ENCODE measurements around the gene AGAP1.

Gene AGAP1

GRCh38 chr2:236033462-236033861 is 539.6 kb downstream of the AGAP1 start:
- DNase-seq = no peak

GRCh38 chr2:236034974-236035373 is 541.1 kb downstream of the AGAP1 start:
- no peak for DNase-seq

GRCh38 chr2:236036045-236036444 is 542.2 kb downstream of the AGAP1 start:
- DNase-seq = no peak

GRCh38 chr2:236038096-236038495 is 544.3 kb downstream of the AGAP1 start:
- no peak for DNase-seq

GRCh38 chr2:236040600-236041328 is 546.9 kb downstream of the AGAP1 start:
- no peak for DNase-seq

- DNase-seq = no peak
Measured at GRCh38 chr2:236041616-236042015, 547.8 kb downstream of the AGAP1 start.

- DNase-seq = no peak
Measured at GRCh38 chr2:236042087-236042486, 548.2 kb downstream of the AGAP1 start.

GRCh38 chr2:236044191-236044590 is 550.3 kb downstream of the AGAP1 start:
- no peak for DNase-seq

- no peak for DNase-seq
Measured at GRCh38 chr2:236045251-236046235, 551.7 kb downstream of the AGAP1 start.

GRCh38 chr2:236046715-236047114 is 552.9 kb downstream of the AGAP1 start:
- DNase-seq = no peak

- no peak for DNase-seq
Measured at GRCh38 chr2:236047176-236047575, 553.3 kb downstream of the AGAP1 start.

GRCh38 chr2:236047886-236048540 is 554.2 kb downstream of the AGAP1 start:
- DNase-seq = no peak

- DNase-seq = no peak
Measured at GRCh38 chr2:236049981-236050380, 556.1 kb downstream of the AGAP1 start.

GRCh38 chr2:236051351-236051750 is 557.5 kb downstream of the AGAP1 start:
- DNase-seq = no peak

- no peak for DNase-seq
Measured at GRCh38 chr2:236051806-236052205, 558.0 kb downstream of the AGAP1 start.

- DNase-seq = no peak
Measured at GRCh38 chr2:236052206-236052605, 558.4 kb downstream of the AGAP1 start.

GRCh38 chr2:236052926-236053821 is 559.3 kb downstream of the AGAP1 start:
- no peak for DNase-seq

- DNase-seq = no peak
Measured at GRCh38 chr2:236054125-236054524, 560.3 kb downstream of the AGAP1 start.

GRCh38 chr2:236054621-236055305 is 560.9 kb downstream of the AGAP1 start:
- no peak for DNase-seq

- no peak for DNase-seq
Measured at GRCh38 chr2:236055471-236055870, 561.6 kb downstream of the AGAP1 start.

- no peak for DNase-seq
Measured at GRCh38 chr2:236056141-236056540, 562.3 kb downstream of the AGAP1 start.

- DNase-seq = no peak
Measured at GRCh38 chr2:236057375-236057774, 563.5 kb downstream of the AGAP1 start.
